Transverse colon (tissue), 4 donors: ENCODE measurements around the gene GPS1. TPM values are rescaled to one million over a fixed set of nuclear protein-coding genes. Genes with fewer than 3 reads are reported as not detected.

Experiments used
- DNase-seq: peaks from one replicate; pipeline ENCODE4 v3.0.0-alpha.2; 2019
- H3K27ac ChIP-seq, 4 donors: fragments of 200-600 bp; sonication (generic); 2 replicates each; pipeline ENCODE4 v1.5.1; 2016 to 2018; ENCODE audit warnings: inconsistent platforms in 4 of 4
- H3K27me3 ChIP-seq: fragments of 200-600 bp; sonication (generic); 2 replicates; pipeline ENCODE4 v1.5.1; 2017; ENCODE audit warnings: inconsistent platforms
- H3K36me3 ChIP-seq, 4 donors: fragments of 200-600 bp; sonication (generic); 2 replicates each; pipeline ENCODE4 v1.5.1; 2017 to 2019; ENCODE audit warnings: inconsistent platforms in 4 of 4
- H3K4me1 ChIP-seq, 4 donors: fragments of 200-600 bp; sonication (generic); 2 replicates each; pipeline ENCODE4 v1.5.1; 2017 to 2020; ENCODE audit warnings: inconsistent platforms in 4 of 4
- H3K4me3 ChIP-seq, 4 donors: fragments of 200-600 bp; sonication (generic); 1 replicate in 1 of 4; 2 replicates in 3 of 4; pipeline versions ENCODE4 v1.5.1 to v1.6.1; 2017 to 2019; ENCODE audit warnings: inconsistent platforms in 4 of 4
- H3K9me3 ChIP-seq, 2 donors: fragments of 200-600 bp; sonication (generic); 2 replicates each; pipeline ENCODE4 v1.5.1; 2017 to 2019; ENCODE audit warnings: inconsistent platforms in 2 of 2
- CTCF ChIP-seq, 5 experiments: fragments of 200-600 bp in 3 of 5; fragments of 450-650 bp in 2 of 5; sonication (generic) in 3 of 5; IDR thresholded peaks; 1 replicate in 2 of 5; 2 replicates in 3 of 5; pipeline ENCODE4 v1.5.1; 2016 to 2017; ENCODE audit warnings: antibody characterized with exemption in 5 of 5, inconsistent platforms in 3 of 5, mild to moderate bottlenecking in 2 of 5, moderate library complexity in 1 of 5
- EP300 ChIP-seq: sonication (generic); formaldehyde crosslinking; IDR thresholded peaks from one replicate; pipeline ENCODE4 v1.6.1; 2017; ENCODE audit warnings: antibody characterized with exemption, low read depth
- POLR2A ChIP-seq: fragments of 450-650 bp; IDR thresholded peaks from one replicate; pipeline ENCODE4 v1.6.1; 2016; ENCODE audit warnings: antibody characterized with exemption, mild to moderate bottlenecking, moderate library complexity
- POLR2AphosphoS5 ChIP-seq, 3 donors: sonication (generic); formaldehyde crosslinking; IDR thresholded peaks; one replicate each; pipeline ENCODE4 v1.6.1; 2016; ENCODE audit warnings: antibody characterized with exemption in 3 of 3
- WGBS, 2 donors: methylation state at CpG; one replicate each; pipeline ENCODE4 v1.1.5; 2018; ENCODE audit warnings: low coverage in 1 of 2; 5-methylcytosine and 5-hydroxymethylcytosine counted together
- in situ Hi-C, 4 donors: fragments of 200-750 bp; cut with MboI; loops; one replicate each; pipeline versions ENCODE4 v1.15.0 to v1.15.1; 2017; ENCODE audit warnings: low sequenced_read_pairs in 3 of 4, low pct_ligation_motif_present in 1 of 4, low pct_unique_long_range_greater_than_20kb in 1 of 4
- intact Hi-C: fragments of 100-400 bp; cut with DNase I; formaldehyde crosslinking; loops from one replicate; pipeline ENCODE4 v1.15.1; 2023; ENCODE audit warnings: low total_unique reads
- total RNA-seq, 4 donors: library from RNA; depleted of rRNA; stranded (reverse); fragments of >200 nt; gene quantifications; one replicate each; pipeline ENCODE4 v1.1.0, GENCODE V29; 2016

GPS1 gene
- total RNA-seq, 4 donors from 2014 or later: 42.0 to 160 (median 85.5) TPM

GRCh38 chr17:82058230-82058854 is 6.6 kb downstream of the GPS1 start:
- no peaks in the 10 kb centered on the region for H3K9me3 ChIP-seq
- no peak overlapping the region for H3K27ac ChIP-seq
- peaks cover 0 to 4% (median 2%) of the 10 kb centered on the region in 4 donors for H3K4me1 ChIP-seq
- in situ Hi-C loops (no loop called here), intact Hi-C loops (no loop called here)
- H3K36me3 ChIP-seq: peaks cover 0 to 9% (median 3%) of the 10 kb centered on the region in 4 donors
- TF ChIP-seq EP300 (no peak), CTCF (IDR thresholded peaks at IDR 0.05) (no peak), POLR2AphosphoS5 (IDR thresholded peaks at IDR 0.05) (no peak), POLR2A (no peak)
- no peak overlapping the region for H3K4me3 ChIP-seq
- no peak for DNase-seq
- H3K27me3 ChIP-seq: no peaks in the 10 kb centered on the region
- 77% methylated on average over 17 of the region's 17 CpGs; no CpG with 5 or more reads in 1 of the 2 donors for WGBS, 2 donors

- H3K27ac ChIP-seq: no peak overlapping the region
- no peaks in the 10 kb centered on the region for H3K9me3 ChIP-seq
- in situ Hi-C loops (no loop called here), intact Hi-C loops (no loop called here)
- H3K4me1 ChIP-seq: peaks cover 0 to 5% (median 2%) of the 10 kb centered on the region in 4 donors
- 91% methylated on average over 10 of the region's 10 CpGs; no CpG with 5 or more reads in 1 of the 2 donors for WGBS, 2 donors
- DNase-seq: no peak
- H3K27me3 ChIP-seq: no peaks in the 10 kb centered on the region
- no peak overlapping the region for H3K4me3 ChIP-seq
- TF ChIP-seq CTCF (IDR thresholded peaks at IDR 0.05) (no peak), EP300 (no peak), POLR2A (no peak), POLR2AphosphoS5 (IDR thresholded peaks at IDR 0.05) (no peak)
- peaks cover 0 to 9% (median 3%) of the 10 kb centered on the region in 4 donors for H3K36me3 ChIP-seq
Observed at GRCh38 chr17:82058855-82059249, 7.2 kb downstream of the GPS1 start.

- H3K4me1 ChIP-seq: peaks cover 2 to 10% (median 8%) of the 10 kb centered on the region in 4 donors
- no peak overlapping the region for H3K4me3 ChIP-seq
- no peak overlapping the region for H3K27ac ChIP-seq
- no peaks in the 10 kb centered on the region for H3K9me3 ChIP-seq
- H3K27me3 ChIP-seq: no peaks in the 10 kb centered on the region
- intact Hi-C loops: no loop called here
- WGBS, 2 donors: 77% methylated on average over 19 of the region's 19 CpGs; no CpG with 5 or more reads in 1 of the 2 donors
- in situ Hi-C loops: no loop called here
- DNase-seq: no peak
- H3K36me3 ChIP-seq: peaks cover 0 to 9% (median 3%) of the 10 kb centered on the region in 4 donors
- TF ChIP-seq CTCF (IDR thresholded peaks at IDR 0.05) (no peak), POLR2A (no peak), POLR2AphosphoS5 (IDR thresholded peaks at IDR 0.05) (no peak), EP300 (no peak)
Observed at GRCh38 chr17:82059272-82060000, 7.7 kb downstream of the GPS1 start.

- no peak for DNase-seq
- Histone ChIP-seq H3K36me3 (peaks cover 0 to 7% (median 3%) of the 10 kb centered on the region in 4 donors), H3K9me3 (no peaks in the 10 kb centered on the region), H3K27me3 (no peaks in the 10 kb centered on the region), H3K4me3 (no peak overlapping the region), H3K27ac (no peak overlapping the region), H3K4me1 (peaks cover 6 to 16% (median 13%) of the 10 kb centered on the region in 4 donors)
- intact Hi-C loops (no loop called here), in situ Hi-C loops (no loop called here)
- WGBS, 2 donors: 94% methylated on average over 9 of the region's 16 CpGs; no CpG with 5 or more reads in 1 of the 2 donors
- TF ChIP-seq POLR2A (no peak), CTCF (IDR thresholded peaks at IDR 0.05) (no peak)
Observed at GRCh38 chr17:82060001-82060380, 8.3 kb downstream of the GPS1 start.
